HEK293T (cell line): ENCODE results near the gene G6PC3.

Experiments used
- CTCF ChIA-PET: fragments of 350-600 bp; formaldehyde crosslinking; extraction: SDS; loops from one replicate; lab custom pipeline; 2021; ENCODE audit warnings: antibody characterized with exemption, inconsistent platforms; lab: Yijun Ruan, JAX
- POLR2A ChIA-PET: fragments of 350-600 bp; formaldehyde crosslinking; extraction: SDS; loops from one replicate; lab custom pipeline; 2020; ENCODE audit warnings: antibody characterized with exemption, inconsistent platforms; lab: Yijun Ruan, JAX
- DNase-seq: peaks from one replicate; pipeline ENCODE4 v3.0.0; 2012; ENCODE audit warnings: mixed read lengths; ENCODE audit errors: extremely low spot score
- ARNT ChIP-seq: fragments of 450-650 bp; IDR thresholded peaks from 2 replicates; pipeline ENCODE4 v1.6.1; 2017; ENCODE audit warnings: mild to moderate bottlenecking
- BHLHE40 ChIP-seq: fragments of 450-650 bp; IDR thresholded peaks from 2 replicates; pipeline ENCODE4 v1.6.1; 2016; ENCODE audit warnings: mild to moderate bottlenecking, moderate library complexity, borderline replicate concordance
- CTBP1 ChIP-seq: fragments of 450-650 bp; IDR thresholded peaks from 2 replicates; pipeline ENCODE4 v1.6.1; 2016; ENCODE audit warnings: borderline replicate concordance
- ELF4 ChIP-seq: fragments of 450-650 bp; IDR thresholded peaks from 2 replicates; pipeline ENCODE4 v1.6.1; 2017; ENCODE audit warnings: antibody characterized with exemption
- FOXA1 ChIP-seq: fragments of 450-650 bp; IDR thresholded peaks from 2 replicates; pipeline ENCODE4 v1.6.1; 2016; ENCODE audit warnings: mild to moderate bottlenecking
- FOXK2 ChIP-seq: fragments of 450-650 bp; IDR thresholded peaks from 2 replicates; pipeline ENCODE4 v1.6.1; 2016; ENCODE audit warnings: mild to moderate bottlenecking
- FOXM1 ChIP-seq: fragments of 450-650 bp; IDR thresholded peaks from 2 replicates; pipeline ENCODE4 v1.6.1; 2017; ENCODE audit warnings: mild to moderate bottlenecking, borderline replicate concordance
- HDGF ChIP-seq: fragments of 450-650 bp; IDR thresholded peaks from 2 replicates; pipeline ENCODE4 v1.6.1; 2017; ENCODE audit warnings: antibody characterized with exemption, borderline replicate concordance
- L3MBTL2 ChIP-seq: fragments of 450-650 bp; conservative IDR thresholded peaks from 2 replicates; pipeline ENCODE4 v1.6.1; 2016; ENCODE audit warnings: mild to moderate bottlenecking
- LEF1 ChIP-seq: fragments of 450-650 bp; IDR thresholded peaks from 2 replicates; pipeline ENCODE4 v1.6.1; 2017; ENCODE audit warnings: mild to moderate bottlenecking, borderline replicate concordance
- NFRKB ChIP-seq: fragments of 450-650 bp; IDR thresholded peaks from 2 replicates; pipeline ENCODE4 v1.6.1; 2016; ENCODE audit warnings: mild to moderate bottlenecking, moderate library complexity
- PKNOX1 ChIP-seq: fragments of 450-650 bp; IDR thresholded peaks from 2 replicates; pipeline ENCODE4 v1.6.1; 2016
- SP1 ChIP-seq: fragments of 450-650 bp; IDR thresholded peaks from 2 replicates; pipeline ENCODE4 v1.6.1; 2017
- SUZ12 ChIP-seq: fragments of 450-650 bp; IDR thresholded peaks from 2 replicates; pipeline ENCODE4 v1.6.1; 2016; ENCODE audit warnings: mild to moderate bottlenecking
- TARDBP ChIP-seq: fragments of 450-650 bp; IDR thresholded peaks from 2 replicates; pipeline ENCODE4 v1.6.1; 2016
- ZNF384 ChIP-seq: fragments of 450-650 bp; IDR thresholded peaks from 2 replicates; pipeline ENCODE4 v1.6.1; 2016

The G6PC3 gene

GRCh38 chr17:44076716-44077594 lies 6.4 kb downstream of the G6PC3 start:
- POLR2A ChIA-PET: no interaction called here
- no peak for DNase-seq
- TF ChIP-seq FOXM1 (no peak), L3MBTL2 (no peak), FOXK2 (no peak), SUZ12 (no peak), CTBP1 (no peak), ARNT (no peak), TARDBP (no peak), NFRKB (no peak), LEF1 (no peak), BHLHE40 (no peak), PKNOX1 (no peak), FOXA1 (no peak), HDGF (no peak)
- CTCF ChIA-PET: interaction anchor here (0.6 kb wide), 1 partner anchor 25 kb away, joined by 3 read pairs; no protein-coding TSS in a partner anchor

- CTCF ChIA-PET: interaction anchor here (0.6 kb wide), 1 partner anchor 26 kb away, joined by 3 read pairs; no protein-coding TSS in a partner anchor
- POLR2A ChIA-PET: no interaction called here
- no peak for TF ChIP-seq PKNOX1
- no peak for TF ChIP-seq CTBP1
- no peak for TF ChIP-seq SP1
- no peak for TF ChIP-seq ZNF384
- no peak for TF ChIP-seq NFRKB
- no peak for TF ChIP-seq ARNT
- no peak for TF ChIP-seq FOXA1
- no peak for TF ChIP-seq TARDBP
- TF ChIP-seq SUZ12: no peak
- TF ChIP-seq FOXM1: no peak
- no peak for TF ChIP-seq FOXK2
- TF ChIP-seq HDGF: no peak
- TF ChIP-seq BHLHE40: no peak
- TF ChIP-seq L3MBTL2: no peak
- DNase-seq: no peak
Measured at GRCh38 chr17:44077595-44077909, 7.0 kb downstream of the G6PC3 start.

- CTCF ChIA-PET: no interaction called here
- TF ChIP-seq PKNOX1 (no peak), CTBP1 (no peak), ELF4 (no peak), SP1 (no peak), ARNT (no peak), LEF1 (no peak), NFRKB (no peak), FOXK2 (no peak), L3MBTL2 (no peak), FOXM1 (no peak), ZNF384 (no peak), SUZ12 (no peak), FOXA1 (no peak), TARDBP (no peak), HDGF (no peak), BHLHE40 (no peak)
- POLR2A ChIA-PET: no interaction called here
- DNase-seq: no peak
Measured at GRCh38 chr17:44078412-44078811, 7.9 kb downstream of the G6PC3 start.

- no peak for TF ChIP-seq SUZ12
- no peak for TF ChIP-seq BHLHE40
- no peak for TF ChIP-seq ZNF384
- no peak for TF ChIP-seq TARDBP
- no peak for TF ChIP-seq PKNOX1
- TF ChIP-seq FOXA1: no peak
- TF ChIP-seq LEF1: no peak
- TF ChIP-seq SP1: no peak
- no peak for TF ChIP-seq NFRKB
- no peak for TF ChIP-seq HDGF
- no peak for TF ChIP-seq FOXK2
- no peak for TF ChIP-seq CTBP1
- TF ChIP-seq ELF4: no peak
- no peak for TF ChIP-seq L3MBTL2
- no peak for TF ChIP-seq ARNT
- TF ChIP-seq FOXM1: no peak
- ChIA-PET POLR2A (interaction anchor here (1.4 to 1.7 kb wide), 2 partner anchors 9 to 14 kb away, joined by 4 read pairs; partner anchors contain the start of gene LSM12), CTCF (interaction anchor here (0.6 kb wide), 1 partner anchor 10 kb away, joined by 3 read pairs; no protein-coding TSS in a partner anchor)
Measured at GRCh38 chr17:44079877-44080821, 9.6 kb downstream of the G6PC3 start.

GRCh38 chr17:44081681-44082080 lies 11.1 kb downstream of the G6PC3 start:
- TF ChIP-seq SP1: no peak
- ChIA-PET CTCF (interaction anchor here (1.3 kb wide), 1 partner anchor 34 kb away, joined by 4 read pairs; no protein-coding TSS in a partner anchor), POLR2A (interaction anchor here (1.4 to 1.7 kb wide), 2 partner anchors 10 to 15 kb away, joined by 4 read pairs; partner anchors contain the start of gene LSM12)
- DNase-seq: no peak

More at GRCh38 chr17:44079877-44080821, 9.6 kb downstream of the G6PC3 start:
- DNase-seq: no peak
